ENCODE measurements around the gene AGPAT2. TPM values are rescaled to one million over a fixed set of nuclear protein-coding genes. Genes with fewer than 3 reads are reported as not detected.

The AGPAT2 gene
- total RNA-seq, 1 donor from 2014 or later, result 129 TPM

GRCh38 chr9:136697146-136697820 is 10.0 kb upstream of the AGPAT2 start:
- no peak for DNase-seq (ENCODE audit: low spot score in 2 of 2)
- Histone ChIP-seq H3K4me1 (no peaks in the 10 kb centered on the region), H3K36me3 (no peaks in the 10 kb centered on the region), H3K27me3 (peaks cover 12% of the 10 kb centered on the region), H3K4me3 (no peak overlapping the region), H3K27ac (no peak overlapping the region), H3K9me3 (no peaks in the 10 kb centered on the region)
- TF ChIP-seq CTCF (IDR thresholded peaks at IDR 0.05), result no peak
- intact Hi-C loops (cut with DNase I), result no loop called here

- Histone ChIP-seq H3K27me3 (peaks cover 9% of the 10 kb centered on the region), H3K4me3 (no peak overlapping the region), H3K9me3 (no peaks in the 10 kb centered on the region), H3K27ac (no peak overlapping the region), H3K4me1 (no peaks in the 10 kb centered on the region), H3K36me3 (no peaks in the 10 kb centered on the region)
- no peak for DNase-seq (ENCODE audit: low spot score in 2 of 2)
- intact Hi-C loops (cut with DNase I), result no loop called here
- TF ChIP-seq CTCF (IDR thresholded peaks at IDR 0.05), result no peak
Observed at GRCh38 chr9:136696502-136696901, 9.2 kb upstream of the AGPAT2 start.

GRCh38 chr9:136695955-136696354 is 8.7 kb upstream of the AGPAT2 start:
- H3K9me3 ChIP-seq, result no peaks in the 10 kb centered on the region
- DNase-seq (ENCODE audit: low spot score in 2 of 2), result no peak
- no peaks in the 10 kb centered on the region for H3K4me1 ChIP-seq
- intact Hi-C loops (cut with DNase I), result no loop called here
- H3K27ac ChIP-seq, result no peak overlapping the region
- no peak overlapping the region for H3K4me3 ChIP-seq
- H3K27me3 ChIP-seq, result peaks cover 3% of the 10 kb centered on the region
- H3K36me3 ChIP-seq, result no peaks in the 10 kb centered on the region
- no peak for TF ChIP-seq CTCF (IDR thresholded peaks at IDR 0.05)

GRCh38 chr9:136695435-136695895 is 8.2 kb upstream of the AGPAT2 start:
- Histone ChIP-seq H3K9me3 (no peaks in the 10 kb centered on the region), H3K4me3 (no peak overlapping the region), H3K27ac (no peak overlapping the region), H3K36me3 (no peaks in the 10 kb centered on the region), H3K4me1 (no peaks in the 10 kb centered on the region), H3K27me3 (no peaks in the 10 kb centered on the region)
- DNase-seq (ENCODE audit: low spot score in 2 of 2), result no peak
- intact Hi-C loops (cut with DNase I), result no loop called here
- TF ChIP-seq CTCF (IDR thresholded peaks at IDR 0.05), result no peak

- no peaks in the 10 kb centered on the region for H3K4me1 ChIP-seq
- H3K9me3 ChIP-seq, result no peaks in the 10 kb centered on the region
- H3K36me3 ChIP-seq, result no peaks in the 10 kb centered on the region
- no peak overlapping the region for H3K4me3 ChIP-seq
- intact Hi-C loops (cut with DNase I), result no loop called here
- DNase-seq (ENCODE audit: low spot score in 2 of 2), result no peak
- no peak overlapping the region for H3K27ac ChIP-seq
- no peaks in the 10 kb centered on the region for H3K27me3 ChIP-seq
- no peak for TF ChIP-seq CTCF (IDR thresholded peaks at IDR 0.05)
Observed at GRCh38 chr9:136694872-136695247, 7.6 kb upstream of the AGPAT2 start.

Data from ascending aorta (tissue), 2 donors.